ENCODE data around the gene EPS8L3.
"Not testable (repeated sequence)": the region's sequence is repeated elsewhere in the genome, so short reads cannot be mapped to it uniquely, and the experiment has no call there.

EPS8L3 gene

GRCh38 chr1:109777980-109778625 lies 14.4 kb upstream of the EPS8L3 start:
- DNase-seq: no peak

- no peak for DNase-seq
Measured at GRCh38 chr1:109777436-109777835, 13.7 kb upstream of the EPS8L3 start.

- DNase-seq: peak; percentile 24
Measured at GRCh38 chr1:109776911-109777310, 13.2 kb upstream of the EPS8L3 start.

- no peak for DNase-seq
Measured at GRCh38 chr1:109776206-109776835, 12.6 kb upstream of the EPS8L3 start.

GRCh38 chr1:109775398-109775797 lies 11.7 kb upstream of the EPS8L3 start:
- no peak for DNase-seq

- no peak for DNase-seq
Measured at GRCh38 chr1:109773900-109774485, 10.3 kb upstream of the EPS8L3 start.

- DNase-seq: peak; percentile 63
Measured at GRCh38 chr1:109773203-109773899, 9.6 kb upstream of the EPS8L3 start.

- no peak for DNase-seq
Measured at GRCh38 chr1:109772658-109773202, 9.0 kb upstream of the EPS8L3 start.

GRCh38 chr1:109771712-109772657 lies 8.3 kb upstream of the EPS8L3 start:
- DNase-seq: no peak

- DNase-seq: no peak
Measured at GRCh38 chr1:109770331-109771095, 6.8 kb upstream of the EPS8L3 start.

GRCh38 chr1:109769330-109770078 lies 5.8 kb upstream of the EPS8L3 start:
- DNase-seq: no peak

- DNase-seq: no peak
Measured at GRCh38 chr1:109768820-109769219, 5.1 kb upstream of the EPS8L3 start.

GRCh38 chr1:109768335-109768650 lies 4.6 kb upstream of the EPS8L3 start:
- DNase-seq: no peak

GRCh38 chr1:109767637-109768334 lies 4.1 kb upstream of the EPS8L3 start:
- no peak for DNase-seq

- DNase-seq: not testable (repeated sequence)
Measured at GRCh38 chr1:109766991-109767636, 3.4 kb upstream of the EPS8L3 start.

- DNase-seq: no peak
Measured at GRCh38 chr1:109765896-109766615, 2.3 kb upstream of the EPS8L3 start.

GRCh38 chr1:109765483-109765815 lies 1.7 kb upstream of the EPS8L3 start:
- no peak for DNase-seq

GRCh38 chr1:109764561-109765482 lies 1.1 kb upstream of the EPS8L3 start:
- no peak for DNase-seq
